HepG2 (cell line): Measurements from ENCODE around the gene HCFC1R1. TPM values are rescaled to one million over a fixed set of nuclear protein-coding genes. Genes with fewer than 3 reads are reported as not detected.

Experiments used
- ATAC-seq: fragments of 200-7000 bp; cut with Tn5 transposase; 3 replicates; pipeline ENCODE4 v1.9.1; 2020; ENCODE audit warnings: mild to moderate bottlenecking, moderate library complexity
- BruUV-seq: library from RNA; stranded (reverse); fragments of 400-500 nt; replicated peaks from 2 replicates; lab custom pipeline; 2021; lab: Mats Ljungman, UMichigan
- CTCF ChIA-PET: fragments of 300-600 bp; formaldehyde crosslinking; extraction: SDS; loops from one replicate; lab custom pipeline; 2021; ENCODE audit warnings: low total read pairs, inconsistent platforms, low intra/inter-chr PET ratio; lab: Yijun Ruan, JAX
- POLR2A ChIA-PET: fragments of 350-600 bp; sonication (Branson Sonifier 250); formaldehyde crosslinking; loops from one replicate; lab custom pipeline; 2020; ENCODE audit warnings: antibody characterized with exemption, inconsistent platforms; lab: Yijun Ruan, JAX
- DNase-seq: peaks from one replicate; pipeline ENCODE4 v3.0.0-alpha.2; 2015; ENCODE audit warnings: low spot score
- FAIRE-seq: peaks from 3 replicates; lab custom pipeline; 2011; peaks lifted over from hg19 to GRCh38; lab: Jason Lieb, UNC
- H2AFZ ChIP-seq: one replicate; pipeline ENCODE4 v1.6.1; 2011; ENCODE audit warnings: low read length, inconsistent platforms
- H3K27ac ChIP-seq: fragments of 300-600 bp; 3 replicates; pipeline ENCODE4 v1.8.0; 2011; ENCODE audit warnings: mixed run types, mild to moderate bottlenecking, mixed read lengths, low read length, inconsistent platforms; ENCODE audit not compliant: insufficient read depth; ENCODE audit errors: extremely low read length
- H3K27me3 ChIP-seq, 2 experiments: fragments of 200-600 bp in 1 of 2; 2 replicates in 1 of 2; 3 replicates in 1 of 2; pipeline versions ENCODE4 v1.6.0 to v1.8.0; 2011; ENCODE audit warnings: low read length in 2 of 2, mild to moderate bottlenecking in 2 of 2, moderate library complexity in 2 of 2, inconsistent platforms in 1 of 2; ENCODE audit not compliant: insufficient read depth in 2 of 2, control insufficient read depth in 1 of 2
- H3K36me3 ChIP-seq, 2 experiments: fragments of 200-600 bp in 1 of 2; replicated peaks in 1 of 2; 2 replicates in 1 of 2; 3 replicates in 1 of 2; pipeline versions ENCODE4 v1.5.1 to v1.8.0; 2011; ENCODE audit warnings: low read length in 2 of 2, inconsistent platforms in 1 of 2; ENCODE audit not compliant: insufficient read depth in 2 of 2, control insufficient read depth in 1 of 2
- H3K4me1 ChIP-seq: 2 replicates; pipeline ENCODE4 v1.5.1; 2012; ENCODE audit warnings: low read length, inconsistent platforms; ENCODE audit not compliant: insufficient read depth
- H3K4me2 ChIP-seq: 2 replicates; pipeline ENCODE4 v1.6.0; 2011; ENCODE audit warnings: low read depth, low read length, inconsistent platforms
- H3K4me3 ChIP-seq, 3 experiments: fragments of 200-600 bp in 1 of 3; sonication (generic), shearing (Covaris generic) in 1 of 3; replicated peaks in 1 of 3; 2 replicates each; pipeline ENCODE4 v1.5.1; 2011 to 2016; ENCODE audit warnings: low read length in 3 of 3, inconsistent platforms in 2 of 3, low read depth in 2 of 3, mild to moderate bottlenecking in 2 of 3, control low read depth in 1 of 3, mixed read lengths in 1 of 3; ENCODE audit not compliant: insufficient read depth in 1 of 3
- H3K79me2 ChIP-seq: one replicate; pipeline ENCODE4 v1.6.1; 2011; ENCODE audit warnings: low read length, inconsistent platforms; ENCODE audit not compliant: insufficient read depth
- H3K9ac ChIP-seq: 2 replicates; pipeline ENCODE4 v1.6.0; 2011; ENCODE audit warnings: mild to moderate bottlenecking, low read depth, low read length, inconsistent platforms; ENCODE audit not compliant: insufficient read depth
- H3K9me3 ChIP-seq: 2 replicates; pipeline ENCODE4 v1.5.1; 2012; ENCODE audit warnings: mild to moderate bottlenecking, low read length
- H4K20me1 ChIP-seq: 2 replicates; pipeline ENCODE4 v1.6.0; 2011; ENCODE audit warnings: inconsistent platforms, mild to moderate bottlenecking, low read length, moderate library complexity; ENCODE audit not compliant: insufficient read depth
- ARID2 ChIP-seq: sonication (generic); formaldehyde crosslinking; IDR thresholded peaks from 2 replicates; pipeline ENCODE4 v1.8.1; 2022; ENCODE audit warnings: mild to moderate bottlenecking, missing genetic modification reagents, borderline replicate concordance
- ETV6 ChIP-seq: sonication (generic); formaldehyde crosslinking; conservative IDR thresholded peaks from 2 replicates; pipeline ENCODE4 v1.4.0; 2020; ENCODE audit warnings: missing genetic modification reagents
- MTA3 ChIP-seq: sonication (generic); formaldehyde crosslinking; IDR thresholded peaks from 2 replicates; pipeline ENCODE4 v1.4.0; 2020; ENCODE audit warnings: missing genetic modification reagents
- MYPOP ChIP-seq: sonication (generic); formaldehyde crosslinking; IDR thresholded peaks from 2 replicates; pipeline ENCODE4 v1.8.1; 2023; ENCODE audit warnings: mild to moderate bottlenecking, moderate library complexity, missing genetic modification reagents
- SMYD3 ChIP-seq: sonication (generic); formaldehyde crosslinking; IDR thresholded peaks from 2 replicates; pipeline ENCODE4 v1.8.1; 2023; ENCODE audit warnings: mild to moderate bottlenecking, missing genetic modification reagents
- TFDP2 ChIP-seq: sonication (generic); formaldehyde crosslinking; IDR thresholded peaks from 2 replicates; pipeline ENCODE4 v1.4.0; 2020; ENCODE audit warnings: missing genetic modification reagents
- YY1 ChIP-seq: IDR thresholded peaks from 2 replicates; pipeline ENCODE4 v1.6.1; 2011; ENCODE audit warnings: low read length, low read depth, moderate library complexity, mild to moderate bottlenecking; ENCODE audit not compliant: insufficient read depth, insufficient replicate concordance
- ZC3H4 ChIP-seq: sonication (generic); formaldehyde crosslinking; IDR thresholded peaks from 2 replicates; pipeline ENCODE4 v1.4.0; 2020; ENCODE audit warnings: missing genetic modification reagents, borderline replicate concordance
- ZFX ChIP-seq: sonication (generic); formaldehyde crosslinking; IDR thresholded peaks from 2 replicates; pipeline ENCODE4 v1.4.0; 2020; ENCODE audit warnings: mild to moderate bottlenecking, low read depth, missing genetic modification reagents, moderate library complexity
- ZNF280B ChIP-seq: sonication (generic); formaldehyde crosslinking; IDR thresholded peaks from 2 replicates; pipeline ENCODE4 v1.5.0; 2020; ENCODE audit warnings: missing genetic modification reagents, mild to moderate bottlenecking, borderline replicate concordance
- ZNF598 ChIP-seq: sonication (generic); formaldehyde crosslinking; IDR thresholded peaks from 2 replicates; pipeline ENCODE4 v1.5.1; 2020; ENCODE audit warnings: mild to moderate bottlenecking, missing genetic modification reagents, borderline replicate concordance
- ZNF629 ChIP-seq: sonication (generic); formaldehyde crosslinking; conservative IDR thresholded peaks from 2 replicates; pipeline ENCODE4 v1.5.0; 2020; ENCODE audit warnings: missing genetic modification reagents
- ZNF652 ChIP-seq: IDR thresholded peaks from 2 replicates; pipeline ENCODE4 v1.6.1; 2016; ENCODE audit warnings: low read depth, borderline replicate concordance
- ZNF841 ChIP-seq: sonication (generic); formaldehyde crosslinking; IDR thresholded peaks from 2 replicates; pipeline ENCODE4 v1.8.1; 2023; ENCODE audit warnings: missing genetic modification reagents, borderline replicate concordance
- WGBS: methylation state at CpG from one replicate; pipeline ENCODE4 v1.1.6; 2017; ENCODE audit warnings: low lambda C conversion rate; 5-methylcytosine and 5-hydroxymethylcytosine counted together
- in situ Hi-C: cut with HindIII; loops from 2 replicates; pipeline ENCODE4 v1.10.0; 2017; ENCODE audit warnings: low pct_unique_long_range_greater_than_20kb; ENCODE audit not compliant: extremely low pct_ligation_motif_present
- intact Hi-C: fragments of 100-400 bp; cut with micrococcal nuclease; formaldehyde crosslinking; loops from one replicate; pipeline ENCODE4 v1.10.0; 2022; ENCODE audit not compliant: unreplicated experiment
- polyA plus RNA-seq, 8 experiments: library from polyadenylated mRNA; depleted of rRNA in 3 of 8; stranded (reverse) in 7 of 8; unstranded in 1 of 8; fragments of >200 nt; fragmentation: Illumina TruSeq in 4 of 8; extraction: Trizol in 4 of 8; gene quantifications; 2 replicates each; pipeline versions ENCODE4 v1.2.1 to v1.2.3, GENCODE V29; 2011 to 2016; ENCODE audit warnings: low read depth in 4 of 8, missing spikeins in 1 of 8, mixed read lengths in 1 of 8; ENCODE audit not compliant: insufficient read depth in 1 of 8
- total RNA-seq, 5 experiments: library from RNA; depleted of rRNA; stranded (reverse); fragments of >200 nt; fragmentation: Illumina TruSeq; extraction: Trizol; gene quantifications; 2 replicates each; pipeline ENCODE4 v1.2.3, GENCODE V29; 2016; ENCODE audit warnings: low read depth in 1 of 5
- TF ChIP-seq, protein P1 (sequence below): sonication (generic); formaldehyde crosslinking; IDR thresholded peaks from 2 replicates; pipeline ENCODE4 v1.5.0; 2020; ENCODE audit warnings: missing genetic modification reagents
- TF ChIP-seq, protein P2 (sequence below): sonication (generic); formaldehyde crosslinking; IDR thresholded peaks from 2 replicates; pipeline ENCODE4 v1.8.1; 2022; ENCODE audit warnings: low read depth, mild to moderate bottlenecking, missing genetic modification reagents

HCFC1R1 gene
- total and polyA plus RNA-seq, 2 of the 13 experiments (the other 11 are each of a cell fraction or from before 2014, with no cell fraction given): 13.8 to 16.1 TPM

DNA sequence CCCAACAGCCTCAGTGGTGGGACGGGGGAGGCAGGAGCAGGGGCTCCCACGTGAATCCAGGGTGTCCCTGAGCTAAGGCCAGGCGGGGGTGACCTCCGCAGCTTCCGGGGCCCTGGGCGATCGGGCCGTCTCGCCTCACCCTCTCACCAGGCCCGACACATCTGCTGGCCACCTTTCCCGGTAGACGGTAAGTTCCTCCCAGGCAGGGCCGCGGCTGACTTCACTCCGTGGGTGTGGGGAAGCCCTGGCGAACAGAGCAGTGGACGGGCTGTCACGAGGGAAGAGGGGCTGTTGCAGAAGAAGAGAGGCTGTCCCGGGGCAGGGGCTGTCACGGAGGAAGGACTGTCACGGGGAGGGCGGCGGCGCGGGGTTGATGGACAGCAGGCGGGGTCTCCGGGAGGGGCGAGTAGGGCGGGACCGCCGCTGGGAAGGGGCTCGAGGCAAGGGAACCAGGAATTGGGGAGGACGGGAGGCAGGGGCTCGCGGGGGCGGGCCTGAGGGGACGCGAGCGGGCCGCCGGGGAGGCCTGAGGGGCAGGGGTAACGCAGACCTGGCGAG is 44.0 kb downstream of the HCFC1R1 start:
- Histone ChIP-seq H3K4me2 (peak overlapping the region; percentile 96), H4K20me1 (no peaks in the 10 kb centered on the region), H2AFZ (no peak overlapping the region), H3K9ac (peak overlapping the region; percentile 94), H3K4me3 (peak overlapping the region; percentile 86 to 95 (median 88)), H3K79me2 (peaks cover 8% of the 10 kb centered on the region), H3K27ac (peak overlapping the region; percentile 87), H3K9me3 (no peaks in the 10 kb centered on the region), H3K36me3 (peaks cover 2 to 17% of the 10 kb centered on the region in 2 experiments; a peak in 3 of 5 replicates), H3K4me1 (peaks cover 26% of the 10 kb centered on the region), H3K27me3 (0 out of 5 replicates have a peak, but pooled peaks cover 0 to 4% of the 10 kb centered on the region in 2 experiments)
- ATAC-seq (peak; percentile 2; the same call in 2 of the 3 replicates), FAIRE-seq (no peak), DNase-seq (no peak)
- intact Hi-C loops (no loop called here), in situ Hi-C loops (no loop called here)
- 2% methylated on average over 22 of the region's 43 CpGs for WGBS
- ChIA-PET CTCF (no interaction called here), POLR2A (interaction anchor here (0.7 to 3.9 kb wide), 9 partner anchors 8 to 74 kb away, joined by 4 to 48 read pairs (median 8); partner anchors contain the start of genes FLYWCH1, HCFC1R1, KREMEN2 and PAQR4)
- TSS peak; percentile 55 for BruUV-seq
- TF ChIP-seq SMYD3 (CRISPR knock-in tag) (no peak), ZFX (CRISPR knock-in tag) (peak; percentile 23; the same call in 1 of the 2 replicates), MTA3 (CRISPR knock-in tag) (no peak), ZNF652 (CRISPR knock-in tag) (no peak), ZNF598 (CRISPR knock-in tag) (no peak), TFDP2 (no peak), ZNF629 (no peak), ZC3H4 (no peak), MYPOP (no peak; the same call in 1 of the 2 replicates), YY1 (no peak), ETV6 (CRISPR knock-in tag) (no peak), ZNF841 (no peak), ARID2 (0 out of 2 replicates have a peak, but pooled peaks have one; percentile 2), ZNF280B (CRISPR knock-in tag) (peak; percentile 68; the same call in 1 of the 2 replicates)
- TF ChIP-seq, protein P1, sequence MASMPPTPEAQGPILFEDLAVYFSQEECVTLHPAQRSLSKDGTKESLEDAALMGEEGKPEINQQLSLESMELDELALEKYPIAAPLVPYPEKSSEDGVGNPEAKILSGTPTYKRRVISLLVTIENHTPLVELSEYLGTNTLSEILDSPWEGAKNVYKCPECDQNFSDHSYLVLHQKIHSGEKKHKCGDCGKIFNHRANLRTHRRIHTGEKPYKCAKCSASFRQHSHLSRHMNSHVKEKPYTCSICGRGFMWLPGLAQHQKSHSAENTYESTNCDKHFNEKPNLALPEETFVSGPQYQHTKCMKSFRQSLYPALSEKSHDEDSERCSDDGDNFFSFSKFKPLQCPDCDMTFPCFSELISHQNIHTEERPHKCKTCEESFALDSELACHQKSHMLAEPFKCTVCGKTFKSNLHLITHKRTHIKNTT (CRISPR knock-in tag): no peak
- TF ChIP-seq, protein P2, sequence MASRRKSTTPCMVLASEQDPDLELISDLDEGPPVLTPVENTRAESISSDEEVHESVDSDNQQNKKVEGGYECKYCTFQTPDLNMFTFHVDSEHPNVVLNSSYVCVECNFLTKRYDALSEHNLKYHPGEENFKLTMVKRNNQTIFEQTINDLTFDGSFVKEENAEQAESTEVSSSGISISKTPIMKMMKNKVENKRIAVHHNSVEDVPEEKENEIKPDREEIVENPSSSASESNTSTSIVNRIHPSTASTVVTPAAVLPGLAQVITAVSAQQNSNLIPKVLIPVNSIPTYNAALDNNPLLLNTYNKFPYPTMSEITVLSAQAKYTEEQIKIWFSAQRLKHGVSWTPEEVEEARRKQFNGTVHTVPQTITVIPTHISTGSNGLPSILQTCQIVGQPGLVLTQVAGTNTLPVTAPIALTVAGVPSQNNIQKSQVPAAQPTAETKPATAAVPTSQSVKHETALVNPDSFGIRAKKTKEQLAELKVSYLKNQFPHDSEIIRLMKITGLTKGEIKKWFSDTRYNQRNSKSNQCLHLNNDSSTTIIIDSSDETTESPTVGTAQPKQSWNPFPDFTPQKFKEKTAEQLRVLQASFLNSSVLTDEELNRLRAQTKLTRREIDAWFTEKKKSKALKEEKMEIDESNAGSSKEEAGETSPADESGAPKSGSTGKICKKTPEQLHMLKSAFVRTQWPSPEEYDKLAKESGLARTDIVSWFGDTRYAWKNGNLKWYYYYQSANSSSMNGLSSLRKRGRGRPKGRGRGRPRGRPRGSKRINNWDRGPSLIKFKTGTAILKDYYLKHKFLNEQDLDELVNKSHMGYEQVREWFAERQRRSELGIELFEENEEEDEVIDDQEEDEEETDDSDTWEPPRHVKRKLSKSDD (CRISPR knock-in tag): no peak
